HepG2 (cell line): ENCODE data around the gene FGF3. TPM values are rescaled to one million over a fixed set of nuclear protein-coding genes. Genes with fewer than 3 reads are reported as not detected.

ENCODE experiments used
- ATM ChIP-seq: fragments of 450-650 bp; IDR thresholded peaks from 2 replicates; pipeline ENCODE4 v1.7.1; 2017; ENCODE audit warnings: mild to moderate bottlenecking, borderline replicate concordance
- CEBPB ChIP-seq: IDR thresholded peaks from 2 replicates; pipeline ENCODE4 v1.6.1; 2011; ENCODE audit warnings: low read depth, low read length, improper control_type of control experiment, borderline replicate concordance
- HBP1 ChIP-seq: IDR thresholded peaks from 2 replicates; pipeline ENCODE4 v1.6.1; 2016; ENCODE audit warnings: low read depth, control low read depth
- HNF4G ChIP-seq, 2 experiments: sonication (generic) in 1 of 2; formaldehyde crosslinking in 1 of 2; IDR thresholded peaks; 2 replicates each; pipeline versions ENCODE4 v1.4.0 to v1.6.1; 2011 to 2020; ENCODE audit warnings: borderline replicate concordance in 2 of 2, low read depth in 2 of 2, mild to moderate bottlenecking in 2 of 2, low read length in 1 of 2, missing genetic modification reagents in 1 of 2, moderate library complexity in 1 of 2
- HOXD1 ChIP-seq: sonication (generic); formaldehyde crosslinking; IDR thresholded peaks from 2 replicates; pipeline ENCODE4 v1.5.0; 2020; ENCODE audit warnings: missing genetic modification reagents
- PAXIP1 ChIP-seq: sonication (generic); formaldehyde crosslinking; conservative IDR thresholded peaks from 2 replicates; pipeline ENCODE4 v1.4.0; 2020; ENCODE audit warnings: mild to moderate bottlenecking, missing genetic modification reagents, moderate library complexity
- RFXAP ChIP-seq: sonication (generic); formaldehyde crosslinking; IDR thresholded peaks from 2 replicates; pipeline ENCODE4 v1.4.0; 2020; ENCODE audit warnings: missing genetic modification reagents, borderline replicate concordance
- RNF2 ChIP-seq: fragments of 450-650 bp; conservative IDR thresholded peaks from 2 replicates; pipeline ENCODE4 v1.6.1; 2016; ENCODE audit warnings: low read depth
- SNAPC5 ChIP-seq: sonication (generic); formaldehyde crosslinking; IDR thresholded peaks from 2 replicates; pipeline ENCODE4 v1.8.1; 2023; ENCODE audit warnings: mild to moderate bottlenecking, missing genetic modification reagents, borderline replicate concordance
- SRSF9 ChIP-seq: fragments of 200-400 bp; formaldehyde crosslinking; IDR thresholded peaks from 2 replicates; pipeline ENCODE4 v1.6.1; 2018; ENCODE audit warnings: borderline replicate concordance, mild to moderate bottlenecking, low read depth, low read length; ENCODE audit not compliant: insufficient read depth, poor library complexity, severe bottlenecking
- ZBTB3 ChIP-seq: sonication (generic); formaldehyde crosslinking; IDR thresholded peaks from 2 replicates; pipeline ENCODE4 v1.4.0; 2020; ENCODE audit warnings: low read depth, mild to moderate bottlenecking, moderate library complexity, missing genetic modification reagents, borderline replicate concordance
- ZNF281 ChIP-seq: sonication (generic); formaldehyde crosslinking; IDR thresholded peaks from 2 replicates; pipeline ENCODE4 v1.4.0; 2020; ENCODE audit warnings: missing genetic modification reagents, borderline replicate concordance
- ZNF580 ChIP-seq: IDR thresholded peaks from 2 replicates; pipeline ENCODE4 v1.6.1; 2016; ENCODE audit warnings: low read depth, borderline replicate concordance
- ZSCAN22 ChIP-seq: sonication (generic); formaldehyde crosslinking; IDR thresholded peaks from 2 replicates; pipeline ENCODE4 v1.4.0; 2020; ENCODE audit warnings: mild to moderate bottlenecking, missing genetic modification reagents
- polyA plus RNA-seq, 8 experiments: library from polyadenylated mRNA; depleted of rRNA in 3 of 8; stranded (reverse) in 7 of 8; unstranded in 1 of 8; fragments of >200 nt; fragmentation: Illumina TruSeq in 4 of 8; extraction: Trizol in 4 of 8; gene quantifications; 2 replicates each; pipeline versions ENCODE4 v1.2.1 to v1.2.3, GENCODE V29; 2011 to 2016; ENCODE audit warnings: low read depth in 4 of 8, missing spikeins in 1 of 8, mixed read lengths in 1 of 8; ENCODE audit not compliant: insufficient read depth in 1 of 8
- total RNA-seq, 5 experiments: library from RNA; depleted of rRNA; stranded (reverse); fragments of >200 nt; fragmentation: Illumina TruSeq; extraction: Trizol; gene quantifications; 2 replicates each; pipeline ENCODE4 v1.2.3, GENCODE V29; 2016; ENCODE audit warnings: low read depth in 1 of 5

The FGF3 gene
- total and polyA plus RNA-seq, 2 of the 13 experiments (the other 11 are each of a cell fraction or from before 2014, with no cell fraction given): not detected

GRCh38 chr11:69828971-69829344 is 9.7 kb upstream of the FGF3 start (continued):
- TF ChIP-seq SNAPC5: no peak
- no peak for TF ChIP-seq HOXD1 (CRISPR knock-in tag)
- no peak for TF ChIP-seq HNF4G (IDR thresholded peaks at IDR 0.05; ENCODE audit: borderline replicate concordance, low read depth, low read length)
- TF ChIP-seq HNF4G (CRISPR knock-in tag; IDR thresholded peaks at IDR 0.05; ENCODE audit: borderline replicate concordance, low read depth): peak; percentile 57; the same call in 1 of the 2 replicates
- no peak for TF ChIP-seq CEBPB
- no peak for TF ChIP-seq HBP1
- no peak for TF ChIP-seq RNF2
- TF ChIP-seq PAXIP1 (CRISPR knock-in tag): 0 out of 2 replicates have a peak, but pooled peaks have one; percentile 20
- TF ChIP-seq RFXAP (CRISPR knock-in tag): no peak
- no peak for TF ChIP-seq SRSF9
- TF ChIP-seq ZBTB3 (CRISPR knock-in tag): no peak
- TF ChIP-seq ZNF580 (CRISPR knock-in tag): no peak
- TF ChIP-seq ZNF281 (CRISPR knock-in tag): no peak
- no peak for TF ChIP-seq ATM
- no peak for TF ChIP-seq ZSCAN22 (CRISPR knock-in tag)
